ENCODE measurements around the gene HDHD3.
"Not testable (repeated sequence)": the region's sequence is repeated elsewhere in the genome, so short reads cannot be mapped to it uniquely, and the experiment has no call there.

The HDHD3 gene, protein sequence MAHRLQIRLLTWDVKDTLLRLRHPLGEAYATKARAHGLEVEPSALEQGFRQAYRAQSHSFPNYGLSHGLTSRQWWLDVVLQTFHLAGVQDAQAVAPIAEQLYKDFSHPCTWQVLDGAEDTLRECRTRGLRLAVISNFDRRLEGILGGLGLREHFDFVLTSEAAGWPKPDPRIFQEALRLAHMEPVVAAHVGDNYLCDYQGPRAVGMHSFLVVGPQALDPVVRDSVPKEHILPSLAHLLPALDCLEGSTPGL

DNA sequence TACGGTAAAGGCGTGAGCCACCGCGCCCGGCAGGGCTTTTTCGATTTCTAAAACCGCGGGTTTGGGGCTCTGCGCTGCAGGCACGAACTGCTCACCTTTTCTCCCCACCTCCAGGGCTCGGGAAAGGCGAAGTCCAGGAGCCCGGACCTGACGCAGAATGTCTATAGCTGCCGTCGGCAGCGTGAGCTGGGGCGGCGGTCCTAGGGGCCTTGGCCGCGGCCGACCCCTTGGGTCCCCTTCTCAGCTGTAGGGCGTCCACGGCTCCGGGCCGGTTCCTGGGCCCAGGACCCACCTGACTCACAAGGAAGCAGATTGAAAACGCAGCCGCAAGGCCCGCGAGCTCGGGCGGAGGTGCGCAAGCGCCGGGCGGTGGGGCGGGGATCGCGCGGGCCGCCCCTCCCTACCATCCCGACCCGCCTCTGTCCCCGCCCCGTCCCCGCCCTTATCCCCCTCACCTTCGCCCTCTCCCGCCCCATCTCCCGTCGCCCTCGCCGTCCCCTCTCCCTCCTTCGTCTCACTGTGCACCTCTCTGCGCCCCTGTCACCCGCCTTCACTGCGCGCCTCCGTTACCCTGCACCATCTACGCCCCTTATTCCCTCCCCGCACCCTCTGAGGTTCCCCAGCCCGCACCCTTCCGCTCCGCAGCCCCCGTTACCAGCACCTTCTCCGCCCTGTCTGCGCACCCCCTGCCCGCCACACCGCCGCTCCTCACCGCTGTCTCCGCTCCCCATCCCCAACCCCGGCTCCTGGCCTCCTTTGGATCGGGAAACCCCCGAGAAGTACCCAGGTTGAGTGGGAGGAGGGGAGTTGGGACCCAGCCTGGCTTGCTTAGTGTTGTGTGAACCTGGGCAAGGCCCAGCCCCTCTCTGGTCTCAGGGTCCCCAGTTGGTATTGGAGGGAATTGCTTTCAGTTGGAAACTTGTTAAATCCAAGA, at the start of gene HDHD3:
HDHD3 (minus strand) TSS at position 353 of the 934 bp plus-strand sequence. CDS start 2,632 bp downstream, outside the sequence.
- no peak for DNase-seq

DNA sequence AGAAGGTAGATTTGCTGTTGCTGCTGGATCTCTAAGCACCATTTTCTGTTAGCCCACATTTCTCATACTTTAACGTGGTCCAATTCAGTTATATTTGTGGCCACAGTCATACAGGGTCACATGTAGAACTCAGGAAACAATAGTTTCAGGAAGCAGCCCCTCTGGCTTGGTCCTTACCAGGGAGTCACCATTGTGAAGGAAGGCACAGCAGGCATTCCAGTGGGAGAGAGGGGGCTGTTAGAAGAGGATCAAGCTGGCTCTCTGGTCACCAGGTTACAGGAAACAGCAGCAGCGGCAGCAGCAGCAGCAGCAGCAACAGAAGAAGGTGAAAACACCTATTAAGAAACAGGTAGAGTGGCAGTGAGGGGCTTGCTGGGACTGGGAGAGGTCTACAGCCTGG, 48.3 kb upstream of the HDHD3 start:
- no peak for DNase-seq

DNA sequence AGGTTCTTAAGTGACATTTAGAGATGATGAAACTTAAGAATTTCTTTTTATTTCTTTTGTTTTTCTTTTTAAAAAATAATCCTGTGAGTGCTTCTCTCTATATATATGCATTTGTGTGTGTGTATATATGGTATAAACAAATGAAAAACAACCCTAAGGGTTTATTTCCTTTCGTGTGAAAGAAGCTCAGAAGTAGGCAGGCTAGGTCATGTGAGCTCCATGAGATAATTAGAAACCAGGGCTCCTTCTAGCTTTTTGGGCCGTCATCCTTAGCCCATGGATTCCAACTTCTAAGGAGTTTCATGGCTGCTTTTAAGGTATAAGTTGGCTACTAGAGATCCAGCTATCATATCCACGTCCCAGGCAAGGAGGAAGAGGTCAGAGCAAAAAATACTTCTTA, 44.9 kb upstream of the HDHD3 start:
- no peak for DNase-seq

GRCh38 chr9:113417370-113417769, 40.6 kb upstream of the HDHD3 start:
- peak; percentile 60 for DNase-seq

DNA sequence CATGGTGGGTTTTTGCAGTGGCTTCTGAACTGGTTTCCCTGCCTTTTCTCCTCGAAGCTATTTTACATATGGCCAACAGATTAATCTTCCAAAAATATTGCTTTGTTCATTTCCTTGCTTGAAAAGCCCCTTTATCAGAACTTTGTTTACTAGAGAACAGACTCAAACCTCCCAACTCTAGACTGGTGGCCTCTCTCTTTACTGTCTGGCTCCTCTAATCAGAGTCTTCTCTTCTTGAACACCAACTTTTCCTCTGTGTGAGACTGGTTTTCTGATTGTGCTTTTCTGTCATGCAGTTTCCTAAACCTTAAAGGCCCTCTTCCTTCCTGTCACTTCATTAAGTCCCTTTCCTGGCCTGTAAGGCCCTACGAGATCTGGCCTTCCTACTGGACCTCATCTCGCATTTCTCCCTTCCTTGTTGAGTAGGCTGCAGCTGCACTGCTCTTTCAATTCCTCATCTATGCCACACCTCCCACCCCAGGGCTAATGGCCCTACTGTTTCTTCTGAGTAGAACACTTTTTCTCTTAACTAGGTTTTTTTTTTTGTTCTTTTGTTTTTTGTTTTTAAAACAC, 39.4 kb upstream of the HDHD3 start:
- peak; percentile 95 for DNase-seq

GRCh38 chr9:113410207-113410864, 33.5 kb upstream of the HDHD3 start, which contains the start of the genes C9orf43 and POLE3:
Gene C9orf43 (plus strand): TSS chr9:113410747. CDS start chr9:113413494, 2,747 bp downstream.
Gene POLE3 (minus strand): TSS chr9:113410675. CDS start chr9:113410293, 382 bp downstream.
- DNase-seq = peak; percentile 96

DNA sequence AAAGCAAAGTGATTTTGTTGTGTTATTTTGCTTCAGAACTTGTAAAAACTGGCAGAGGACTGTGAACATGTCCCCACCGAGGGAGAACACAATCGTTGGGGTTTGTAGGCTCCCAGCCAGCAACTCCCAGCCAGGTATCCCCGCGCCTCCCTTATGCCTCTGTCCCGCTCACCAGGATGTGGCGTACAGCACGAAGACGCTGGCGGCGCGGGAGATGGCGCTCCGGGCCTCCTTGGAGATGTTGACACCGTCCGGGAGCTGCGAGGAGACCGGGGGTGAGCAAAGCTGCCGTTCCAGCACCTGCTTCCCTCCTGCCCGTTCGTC, 33.1 kb upstream of the HDHD3 start:
- DNase-seq = no peak

DNA sequence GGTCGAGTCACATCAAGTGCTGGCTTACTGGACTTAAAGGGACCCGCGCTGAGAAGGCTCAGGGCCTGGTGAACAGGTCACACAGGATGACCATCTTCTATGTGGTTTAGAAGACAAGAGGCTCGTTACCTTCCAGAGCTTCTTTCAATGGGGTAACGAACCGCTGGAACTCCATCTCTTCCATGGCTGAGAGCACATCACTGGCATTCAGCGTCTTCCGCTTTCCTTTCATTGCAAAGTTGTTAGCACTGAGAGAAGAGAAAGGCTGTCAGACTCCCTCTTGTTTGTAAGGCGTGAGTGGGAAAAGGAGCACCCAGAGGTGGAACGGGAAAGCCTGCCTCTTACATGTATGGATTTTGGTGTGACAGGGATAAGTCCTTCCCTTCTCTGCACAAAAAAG, 32.7 kb upstream of the HDHD3 start:
- DNase-seq = no peak

GRCh38 chr9:113406873-113407511, 30.2 kb upstream of the HDHD3 start:
- DNase-seq = peak; percentile 71

GRCh38 chr9:113406353-113406752, 29.6 kb upstream of the HDHD3 start:
- DNase-seq = not testable (repeated sequence)

DNA sequence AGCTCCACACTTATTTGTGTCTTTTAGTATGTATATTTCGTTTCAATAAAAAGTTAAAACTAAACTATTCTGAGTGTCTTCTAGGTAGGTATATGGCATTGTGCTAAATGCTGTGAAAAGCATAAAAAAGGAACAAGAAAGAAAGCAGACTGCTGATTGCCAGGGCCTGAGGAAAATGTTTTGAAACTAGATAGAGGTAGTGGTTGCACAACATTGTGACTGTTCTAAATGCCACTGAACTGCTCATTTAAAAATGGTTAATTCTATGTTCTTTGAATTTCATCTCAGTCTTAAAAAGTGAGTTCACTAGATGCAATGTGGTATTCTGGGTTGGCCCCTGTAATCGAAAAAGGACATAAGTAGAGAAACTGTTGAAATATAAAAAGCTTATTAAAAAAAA, 26.9 kb upstream of the HDHD3 start:
- DNase-seq = peak; percentile 90

DNA sequence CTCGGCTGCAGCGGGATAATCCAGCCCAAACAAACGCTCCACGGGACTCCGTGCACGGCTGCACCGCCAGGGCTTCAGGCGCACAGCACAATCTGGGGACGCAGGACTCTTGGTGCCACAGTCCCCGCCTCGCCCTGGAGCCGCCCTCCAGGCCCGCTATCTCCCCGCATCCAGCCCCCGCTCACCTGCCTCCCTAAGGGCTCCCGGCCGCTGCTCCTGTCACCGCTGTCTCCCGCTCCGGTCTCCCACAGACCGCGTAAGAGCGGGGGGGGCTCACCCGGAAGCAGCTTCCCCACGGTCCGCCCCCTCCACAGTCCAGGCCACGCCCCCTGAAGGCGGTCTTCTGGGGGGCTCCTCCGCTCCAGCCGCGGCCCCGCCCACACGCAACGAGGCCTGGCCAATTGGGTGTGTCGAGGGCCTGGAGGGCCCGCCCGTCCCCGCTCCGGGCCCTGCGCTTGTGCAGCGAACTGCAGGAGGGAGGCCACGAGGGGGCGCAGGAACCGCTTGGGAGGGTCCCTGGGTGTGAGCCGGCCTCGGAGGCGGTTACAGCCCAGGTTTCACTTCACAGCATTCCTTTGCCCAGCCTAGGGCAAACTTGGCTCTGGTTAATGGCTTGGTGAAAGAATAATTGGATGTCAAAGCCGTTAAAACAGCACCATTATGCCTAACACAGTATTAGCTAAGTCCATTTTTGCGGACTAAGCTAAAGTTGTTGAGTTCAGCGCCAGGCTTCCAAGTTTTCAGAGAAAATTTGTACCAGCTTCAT, 24.4 kb upstream of the HDHD3 start, which contains the start of gene ALAD:
ALAD (minus strand) TSS at position 258 of the 766 bp plus-strand sequence. CDS start 7,725 bp downstream, outside the sequence.
- DNase-seq = peak; percentile 97

- DNase-seq = no peak
Measured at GRCh38 chr9:113399646-113400200, 22.9 kb upstream of the HDHD3 start.

GRCh38 chr9:113398796-113399195, 22.0 kb upstream of the HDHD3 start:
- no peak for DNase-seq

DNA sequence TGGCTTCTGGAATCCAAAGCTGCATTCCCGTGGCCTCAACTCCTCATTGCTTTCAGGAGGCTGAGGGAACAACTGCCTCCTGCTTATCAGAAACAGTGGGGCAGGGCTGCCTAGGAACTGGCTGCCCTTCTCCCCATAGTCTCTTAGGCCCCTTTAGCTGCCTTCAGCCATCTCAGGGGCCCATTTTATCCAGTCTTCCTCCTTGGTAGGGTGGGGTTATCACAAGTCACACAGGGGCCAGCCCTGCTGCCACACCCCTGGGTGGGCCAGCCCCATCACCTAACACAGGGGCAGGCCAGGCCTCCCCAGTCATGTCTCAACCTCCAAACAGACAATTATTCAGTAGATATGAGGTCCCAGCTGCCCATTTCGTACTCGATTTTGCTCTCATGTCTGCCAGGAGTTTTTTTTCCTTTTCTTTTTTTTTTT, 20.4 kb upstream of the HDHD3 start:
- DNase-seq = no peak

DNA sequence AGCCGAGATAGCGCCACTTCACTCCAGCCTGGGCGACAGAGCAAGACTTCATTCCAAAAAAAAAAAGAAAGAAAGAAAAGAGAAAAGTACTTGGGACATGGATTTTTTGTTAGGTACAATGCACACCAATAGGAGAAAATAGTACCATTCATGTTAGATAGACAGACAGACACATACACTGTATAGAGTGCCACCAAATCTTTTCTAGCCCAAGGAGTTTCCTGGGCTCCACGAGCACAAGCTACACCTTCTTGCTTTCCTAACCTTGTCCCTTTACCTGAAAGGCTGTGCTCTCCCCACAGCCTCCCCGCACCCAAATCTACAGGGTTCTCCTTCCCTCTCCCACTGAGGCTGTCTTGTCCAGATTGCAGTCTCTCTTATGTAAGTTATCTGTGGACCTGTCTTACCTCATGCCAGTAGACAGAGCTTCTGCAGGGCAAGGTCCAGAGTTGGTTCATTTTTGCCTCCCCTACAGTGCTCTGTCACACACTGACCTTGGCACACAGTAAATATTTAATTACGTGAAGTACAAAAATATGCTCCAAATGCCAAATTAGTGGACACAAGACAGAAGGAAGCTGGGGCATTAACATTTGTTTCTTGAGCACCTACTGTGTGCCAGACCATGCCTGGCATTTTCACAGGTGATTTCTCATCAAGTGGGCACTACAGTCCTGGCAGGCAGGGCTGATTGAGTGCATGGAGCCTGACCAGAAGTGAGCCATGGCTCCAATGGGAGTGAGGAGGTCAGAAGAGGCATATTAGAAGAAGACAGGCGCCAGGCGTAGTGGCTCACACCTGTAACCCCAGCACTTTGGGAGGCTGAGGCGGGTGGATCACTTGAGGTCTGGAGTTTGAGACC, 18.4 kb upstream of the HDHD3 start:
- no peak for DNase-seq

- no peak for DNase-seq
Measured at GRCh38 chr9:113393281-113393680, 16.5 kb upstream of the HDHD3 start.

DNA sequence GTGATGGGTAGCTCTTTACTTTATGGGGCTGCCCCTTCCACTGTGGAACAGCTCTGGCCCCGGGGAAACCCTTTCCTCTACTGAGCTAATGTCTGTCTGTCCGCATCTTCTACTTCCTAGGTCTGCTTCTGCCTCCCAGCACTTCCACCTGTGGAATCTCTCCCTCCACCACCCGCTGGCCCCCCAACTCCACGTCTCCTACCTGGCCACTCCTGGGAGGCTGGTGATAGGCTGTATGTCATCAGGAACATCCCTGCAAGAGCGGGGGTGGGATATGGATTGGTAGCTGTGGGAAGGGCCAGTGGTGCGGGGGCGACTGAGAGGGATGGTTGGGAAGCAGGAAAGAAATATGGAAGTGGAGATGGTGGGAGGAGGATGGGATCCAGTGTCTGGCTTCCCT, 15.1 kb upstream of the HDHD3 start:
- no peak for DNase-seq

DNA sequence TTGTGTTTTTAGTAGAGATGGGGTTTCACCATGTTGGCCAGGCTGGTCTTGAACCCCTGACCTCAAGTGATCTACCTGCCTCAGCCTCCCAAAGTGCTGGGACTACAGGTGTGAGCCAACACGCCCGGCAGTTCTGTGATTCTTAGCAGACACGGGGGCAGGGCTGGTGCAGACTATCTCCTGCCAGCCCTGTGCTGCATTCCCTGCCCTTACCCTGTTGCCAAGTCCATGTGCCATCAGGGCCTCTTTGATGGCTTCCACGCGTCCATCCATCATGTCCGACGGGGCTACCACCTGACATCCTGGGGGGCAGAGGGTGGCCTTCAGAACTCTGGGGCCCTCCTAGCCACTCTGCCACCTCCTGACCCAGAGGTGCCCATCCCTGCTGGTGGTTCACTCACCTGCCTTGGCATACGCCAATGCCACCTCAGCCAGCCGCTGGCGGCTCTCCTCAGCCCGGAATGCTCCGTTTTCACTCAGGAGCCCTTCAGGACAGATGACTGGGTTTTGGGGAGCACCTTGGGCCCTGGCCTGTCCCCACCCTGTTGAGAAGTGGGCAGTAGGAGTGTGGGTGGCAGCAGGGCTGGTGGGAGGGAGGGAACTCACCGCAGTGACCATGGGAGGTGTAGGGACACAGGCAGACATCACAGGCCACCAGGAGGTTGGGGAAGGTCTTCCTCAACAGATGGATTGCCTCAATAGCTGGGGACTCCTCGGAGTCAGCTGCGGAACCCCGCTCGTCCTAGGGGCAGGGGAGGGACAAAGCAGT, 13.6 kb upstream of the HDHD3 start:
- DNase-seq = no peak
